ENCODE measurements around the gene TPSD1. TPM values are rescaled to one million over a fixed set of nuclear protein-coding genes. Genes with fewer than 3 reads are reported as not detected.
"Not testable (repeated sequence)": the region's sequence is repeated elsewhere in the genome, so short reads cannot be mapped to it uniquely, and the experiment has no call there.

Gene TPSD1
- total RNA-seq (2014; rRNA removed; shearing (Covaris generic)), result not detected in 2 replicates

DNA sequence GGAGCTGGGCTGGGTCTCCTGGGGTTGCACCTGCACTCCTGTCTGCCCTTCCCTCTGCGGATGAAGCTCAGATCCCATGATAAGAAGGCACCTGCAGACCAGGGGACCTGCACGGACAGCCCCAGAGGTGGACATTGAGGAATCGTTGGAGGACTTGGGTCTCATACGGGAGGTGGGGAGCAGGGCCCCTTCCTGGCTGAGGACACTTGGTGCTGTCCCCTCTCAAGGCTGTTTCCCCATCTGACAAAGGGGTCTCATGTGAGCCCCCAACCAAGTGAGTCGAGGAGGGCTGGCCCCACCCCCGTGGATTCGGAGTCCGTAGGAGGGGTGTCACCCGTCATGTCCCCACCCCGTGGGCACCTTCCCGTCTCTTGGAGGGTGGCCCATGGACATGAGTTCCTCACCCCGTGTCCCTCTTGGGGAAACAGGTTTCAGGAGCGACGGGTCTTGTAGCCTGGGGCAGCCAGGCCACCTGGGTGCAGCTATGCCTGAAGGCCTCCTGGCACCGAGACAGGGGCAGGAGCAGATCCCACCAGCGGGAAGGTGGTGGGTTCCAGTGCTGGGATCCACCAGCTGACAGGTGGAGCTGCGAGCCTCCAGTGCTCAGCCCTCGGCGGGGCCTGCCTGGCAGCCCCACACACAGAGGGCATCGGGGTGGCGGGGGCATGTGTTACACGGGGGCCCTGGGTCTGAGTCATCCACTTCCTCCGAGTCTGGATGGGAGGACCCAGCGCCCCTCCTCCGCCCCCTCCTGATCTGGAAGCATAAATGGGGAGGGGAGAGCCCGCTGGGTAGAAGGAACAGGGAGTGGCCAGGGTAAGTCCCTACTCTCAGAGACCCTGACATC lies at the start of gene TPSD1:
TSS of gene TPSD1 (plus strand) at position 794 of the 847 bp plus-strand sequence. CDS start 212 bp downstream, outside the sequence.
- DNase-seq (ENCODE audit: low read depth), result not testable (repeated sequence)

- no peak for DNase-seq (ENCODE audit: low read depth)
Observed at GRCh38 chr16:1206326-1206725, 49.5 kb upstream of the TPSD1 start.

- no peak for DNase-seq (ENCODE audit: low read depth)
Observed at GRCh38 chr16:1206786-1207185, 49.1 kb upstream of the TPSD1 start.

DNA sequence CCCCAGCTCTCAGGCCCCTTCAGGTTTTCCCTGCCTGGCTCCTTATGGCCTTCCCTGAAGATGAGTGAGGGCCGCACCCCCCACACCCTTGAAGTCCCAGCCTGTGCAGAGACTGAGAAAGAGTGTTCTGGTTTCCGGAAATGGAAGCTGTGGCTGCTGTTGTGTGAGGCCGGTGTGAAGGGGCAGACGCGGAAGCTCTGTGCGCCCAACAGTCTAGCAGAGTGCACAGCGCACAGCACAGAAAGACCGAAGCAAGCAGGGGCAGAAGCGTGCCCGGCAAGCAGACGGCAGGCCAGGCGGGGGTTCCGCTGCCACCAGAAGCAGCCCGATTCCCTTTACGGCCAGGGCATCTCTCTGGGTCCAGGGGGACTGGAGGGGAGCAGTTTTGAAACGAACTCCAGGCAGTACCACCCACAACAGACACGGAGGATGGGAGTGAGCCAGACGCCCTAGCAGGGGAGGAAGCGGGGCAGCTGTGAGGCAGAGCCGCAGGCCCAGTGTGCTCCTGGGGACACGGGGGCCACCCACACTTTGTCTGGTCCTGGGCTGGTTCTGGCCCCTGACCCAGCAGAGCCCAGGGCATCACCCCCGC lies 47.5 kb upstream of the TPSD1 start:
- DNase-seq (ENCODE audit: low read depth), result no peak

GRCh38 chr16:1209081-1209480 lies 46.8 kb upstream of the TPSD1 start:
- DNase-seq (ENCODE audit: low read depth), result no peak

- DNase-seq (ENCODE audit: low read depth), result no peak
Observed at GRCh38 chr16:1210461-1210860, 45.4 kb upstream of the TPSD1 start.

- DNase-seq (ENCODE audit: low read depth), result no peak
Observed at GRCh38 chr16:1211451-1212268, 44.2 kb upstream of the TPSD1 start.

GRCh38 chr16:1212616-1213194 lies 43.2 kb upstream of the TPSD1 start:
- no peak for DNase-seq (ENCODE audit: low read depth)

DNA sequence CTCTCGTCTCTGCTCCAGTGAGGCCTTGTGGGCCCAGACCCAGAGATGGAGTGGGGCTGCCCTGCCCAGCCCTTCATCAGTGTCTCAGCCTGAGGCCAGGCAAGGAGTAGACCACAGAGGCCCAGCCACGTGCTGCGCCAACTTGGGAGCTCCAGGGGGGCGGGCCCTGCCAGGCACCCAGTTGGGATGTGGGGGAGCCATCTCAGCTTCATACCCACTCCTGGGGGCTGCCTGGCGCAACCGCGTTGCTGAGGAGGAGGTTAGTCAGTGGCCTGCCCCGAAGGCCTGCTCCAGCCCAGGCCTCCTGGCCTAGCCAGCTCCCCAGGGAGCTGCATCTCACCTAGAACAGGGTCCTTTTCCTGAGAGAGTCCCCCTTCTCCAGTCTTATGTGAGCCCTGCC lies 42.6 kb upstream of the TPSD1 start:
- no peak for DNase-seq (ENCODE audit: low read depth)

- no peak for DNase-seq (ENCODE audit: low read depth)
Observed at GRCh38 chr16:1213796-1214372, 42.0 kb upstream of the TPSD1 start.

DNA sequence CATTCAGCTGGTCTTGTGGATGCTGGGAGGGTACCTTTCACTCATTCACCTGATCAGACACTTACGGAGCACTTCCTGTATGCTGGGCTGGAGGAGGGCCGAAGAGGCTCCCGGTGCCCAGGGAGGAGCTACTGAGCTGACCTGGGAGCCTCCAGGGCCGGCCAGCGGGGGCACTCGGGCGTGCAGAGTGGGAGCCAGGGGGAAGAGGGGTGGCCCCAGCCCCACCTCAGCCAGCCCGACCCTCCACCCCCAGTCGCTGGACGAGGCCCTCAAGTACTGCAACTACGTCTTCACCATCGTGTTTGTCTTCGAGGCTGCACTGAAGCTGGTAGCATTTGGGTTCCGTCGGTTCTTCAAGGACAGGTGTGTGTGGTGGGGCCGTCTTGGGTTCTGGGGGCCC lies 41.1 kb upstream of the TPSD1 start:
- DNase-seq (ENCODE audit: low read depth), result no peak

DNA sequence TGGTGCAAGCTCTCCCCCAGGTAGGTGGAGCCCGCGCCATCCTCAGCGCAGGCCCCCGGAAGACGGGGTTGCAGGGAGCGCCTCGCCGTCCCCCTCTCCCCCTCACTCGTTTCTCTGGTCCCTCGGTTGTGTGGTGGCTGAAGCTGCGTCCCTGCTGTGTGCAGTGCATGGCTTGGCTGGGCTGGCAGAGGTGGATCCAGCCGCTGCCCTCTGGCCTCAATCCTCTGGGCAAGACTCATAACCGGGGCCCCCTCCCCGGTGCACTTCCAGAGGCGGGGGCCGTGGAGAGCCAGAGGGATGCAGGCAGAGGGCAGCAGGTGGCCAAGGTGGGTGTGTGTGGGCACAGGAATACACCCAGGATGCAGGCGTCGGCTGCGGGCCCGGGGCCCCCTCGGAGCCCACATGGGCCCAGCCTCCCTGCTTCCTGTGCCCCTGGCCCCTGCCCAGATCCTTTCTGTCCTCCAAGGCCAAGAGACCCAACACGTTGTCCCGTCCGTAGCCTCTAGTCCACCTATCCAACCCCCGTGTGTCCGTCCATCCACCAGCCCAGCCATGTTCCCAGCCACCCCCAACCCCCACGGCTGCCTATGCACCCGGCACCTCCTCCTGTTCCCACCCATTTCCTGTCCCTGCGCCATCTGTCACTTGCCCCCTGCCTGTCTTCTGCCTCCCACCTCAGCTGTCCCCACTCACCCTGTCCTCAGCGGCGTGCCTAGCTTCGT lies 40.1 kb upstream of the TPSD1 start:
- DNase-seq (ENCODE audit: low read depth), result no peak

- DNase-seq (ENCODE audit: low read depth), result peak; percentile 40
Observed at GRCh38 chr16:1216296-1216619, 39.6 kb upstream of the TPSD1 start.

DNA sequence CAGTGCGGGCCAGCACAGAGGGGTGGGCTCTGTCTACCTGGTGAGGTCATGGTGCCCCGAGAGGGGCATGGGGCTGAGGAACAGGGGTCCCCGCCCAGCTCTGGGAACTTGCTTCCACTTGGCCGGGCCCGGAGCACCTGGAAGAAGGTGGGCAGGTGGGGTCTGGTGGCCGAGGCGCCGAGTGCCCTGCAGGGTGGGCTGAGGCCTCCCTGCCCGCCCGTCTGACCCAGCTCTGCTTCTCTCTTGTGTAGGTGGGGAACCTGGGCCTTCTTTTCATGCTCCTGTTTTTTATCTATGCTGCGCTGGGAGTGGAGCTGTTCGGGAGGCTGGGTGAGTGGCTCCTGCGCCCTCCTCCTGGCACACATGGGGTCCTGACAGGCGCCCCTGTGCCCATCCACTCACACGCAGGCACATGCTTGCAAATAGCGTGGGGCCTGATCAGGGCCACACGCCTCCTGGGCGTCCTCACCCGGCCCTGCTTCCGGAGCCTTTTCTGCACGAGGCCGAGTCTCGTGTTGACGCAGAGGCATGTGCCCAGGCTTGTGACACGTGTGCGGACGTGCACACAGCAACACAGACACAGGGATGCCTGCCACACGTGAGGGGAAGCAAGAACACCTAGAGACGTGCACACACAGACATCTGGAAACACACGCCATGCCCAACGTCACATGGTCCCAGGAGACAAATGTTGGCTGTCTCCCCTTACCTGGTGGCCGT lies 39.0 kb upstream of the TPSD1 start:
- DNase-seq (ENCODE audit: low read depth), result no peak

GRCh38 chr16:1217526-1217925 lies 38.3 kb upstream of the TPSD1 start:
- DNase-seq (ENCODE audit: low read depth), result no peak

GRCh38 chr16:1218061-1218929 lies 37.6 kb upstream of the TPSD1 start:
- no peak for DNase-seq (ENCODE audit: low read depth)

DNA sequence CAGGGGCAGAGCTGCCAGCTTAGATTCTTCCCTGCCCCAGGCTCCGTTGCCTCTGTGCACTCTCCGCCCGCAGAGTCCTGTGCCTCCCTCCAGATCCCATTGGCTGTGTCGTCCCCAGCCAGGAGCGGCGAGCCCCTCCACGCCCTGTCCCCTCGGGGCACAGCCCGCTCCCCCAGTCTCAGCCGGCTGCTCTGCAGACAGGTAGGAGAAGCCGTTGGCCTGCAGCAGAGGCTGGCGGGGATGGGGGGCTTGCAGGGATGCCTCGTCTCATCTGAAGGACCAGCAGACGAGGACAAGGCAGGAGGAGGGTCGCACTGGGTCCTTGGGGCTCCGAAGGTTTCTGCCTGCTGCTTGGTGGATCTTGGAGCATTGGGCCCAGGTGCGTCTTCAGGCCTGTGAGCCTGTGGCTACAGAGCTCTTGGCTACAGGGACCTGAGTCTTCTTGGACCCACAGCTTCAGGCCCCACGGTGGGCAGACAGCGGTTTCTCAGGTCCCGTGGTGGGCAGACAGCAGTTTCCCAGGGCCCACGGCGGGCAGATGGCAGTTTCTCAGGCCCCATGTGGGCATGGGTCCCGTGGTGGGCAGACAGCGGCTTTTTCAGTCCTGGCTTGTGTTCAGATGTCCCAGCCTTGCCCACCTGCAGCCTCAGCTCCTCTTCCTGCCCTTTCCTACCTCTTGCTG lies 36.8 kb upstream of the TPSD1 start:
- DNase-seq (ENCODE audit: low read depth), result no peak

DNA sequence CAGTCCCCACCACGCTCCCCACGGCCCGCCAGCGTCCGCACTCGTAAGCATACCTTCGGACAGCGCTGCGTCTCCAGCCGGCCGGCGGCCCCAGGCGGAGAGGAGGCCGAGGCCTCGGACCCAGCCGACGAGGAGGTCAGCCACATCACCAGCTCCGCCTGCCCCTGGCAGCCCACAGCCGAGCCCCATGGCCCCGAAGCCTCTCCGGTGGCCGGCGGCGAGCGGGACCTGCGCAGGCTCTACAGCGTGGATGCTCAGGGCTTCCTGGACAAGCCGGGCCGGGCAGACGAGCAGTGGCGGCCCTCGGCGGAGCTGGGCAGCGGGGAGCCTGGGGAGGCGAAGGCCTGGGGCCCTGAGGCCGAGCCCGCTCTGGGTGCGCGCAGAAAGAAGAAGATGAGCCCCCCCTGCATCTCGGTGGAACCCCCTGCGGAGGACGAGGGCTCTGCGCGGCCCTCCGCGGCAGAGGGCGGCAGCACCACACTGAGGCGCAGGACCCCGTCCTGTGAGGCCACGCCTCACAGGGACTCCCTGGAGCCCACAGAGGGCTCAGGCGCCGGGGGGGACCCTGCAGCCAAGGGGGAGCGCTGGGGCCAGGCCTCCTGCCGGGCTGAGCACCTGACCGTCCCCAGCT lies 35.7 kb upstream of the TPSD1 start:
- DNase-seq (ENCODE audit: low read depth), result no peak
